Activated CD4-positive, alpha-beta memory T cell treated with anti-CD3 and anti-CD28 coated beads, Interleukin-2, amount 10 ng/mL, durations not matched to agents 7 days and 5 days (primary cell): ENCODE data around the gene RAB32. TPM values are rescaled to one million over a fixed set of nuclear protein-coding genes. Genes with fewer than 3 reads are reported as not detected.
"Not testable (repeated sequence)": the region's sequence is repeated elsewhere in the genome, so short reads cannot be mapped to it uniquely, and the experiment has no call there.

ENCODE experiments used
- CTCF ChIA-PET: fragments of 350-600 bp; sonication (Branson Sonifier 250); formaldehyde crosslinking; loops from one replicate; lab custom pipeline; 2021; ENCODE audit warnings: antibody characterized with exemption, inconsistent platforms; lab: Charles Lee
- POLR2A ChIA-PET: fragments of 350-600 bp; sonication (Branson Sonifier 250); formaldehyde crosslinking; loops from one replicate; lab custom pipeline; 2021; ENCODE audit warnings: antibody characterized with exemption; lab: Charles Lee
- DNase-seq: peaks from one replicate; pipeline ENCODE4 v3.0.0-alpha.2; 2020
- H3K27ac Mint-ChIP-seq: one replicate; pipeline ENCODE4 v1.8.0; 2021; ENCODE audit warnings: mild to moderate bottlenecking, mixed read lengths
- H3K27me3 Mint-ChIP-seq: one replicate; pipeline ENCODE4 v1.8.0; 2021; ENCODE audit warnings: mixed read lengths
- H3K36me3 Mint-ChIP-seq: one replicate; pipeline ENCODE4 v1.8.0; 2021; ENCODE audit warnings: low read depth, mixed read lengths
- H3K4me1 Mint-ChIP-seq: one replicate; pipeline ENCODE4 v1.8.0; 2021; ENCODE audit warnings: mixed read lengths
- H3K4me3 Mint-ChIP-seq: one replicate; pipeline ENCODE4 v1.8.0; 2021; ENCODE audit warnings: mild to moderate bottlenecking, mixed read lengths
- H3K9me3 Mint-ChIP-seq: one replicate; pipeline ENCODE4 v1.8.0; 2021; ENCODE audit warnings: mixed read lengths
- total RNA-seq, 2 experiments: library from RNA; stranded (reverse); gene quantifications; one replicate each; pipeline ENCODE4 v1.2.3, GENCODE V29; 2021

The RAB32 gene
- total RNA-seq, 2 experiments from 2014 or later: 0.30 TPM; not detected in 1

DNA sequence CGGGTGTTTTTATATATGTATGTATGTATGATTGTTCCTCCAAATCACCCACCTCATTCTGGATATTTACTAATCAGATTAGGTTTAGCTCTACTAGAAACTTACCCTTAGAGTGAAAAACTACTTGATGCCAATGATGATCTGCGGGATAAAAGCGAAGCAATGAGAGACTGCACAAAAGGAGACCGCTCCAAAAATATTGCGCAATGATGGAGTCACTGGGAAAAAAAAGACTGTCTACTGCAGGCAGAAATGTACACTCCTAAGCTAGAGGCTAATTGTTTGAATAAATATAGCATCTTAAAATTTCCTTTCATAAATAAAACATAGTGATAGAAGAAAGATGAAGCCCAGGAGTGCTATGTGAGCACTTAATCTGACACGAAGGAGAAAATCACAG, 7.3 kb downstream of the RAB32 start:
- ChIA-PET POLR2A (no interaction called here), CTCF (no interaction called here)
- H3K27ac Mint-ChIP-seq: no peak overlapping the region
- peaks cover under 1% of the 10 kb centered on the region for H3K27me3 Mint-ChIP-seq
- H3K9me3 Mint-ChIP-seq: no peaks in the 10 kb centered on the region
- H3K4me1 Mint-ChIP-seq: no peaks in the 10 kb centered on the region
- H3K36me3 Mint-ChIP-seq: no peaks in the 10 kb centered on the region
- no peak for DNase-seq
- no peak overlapping the region for H3K4me3 Mint-ChIP-seq

DNA sequence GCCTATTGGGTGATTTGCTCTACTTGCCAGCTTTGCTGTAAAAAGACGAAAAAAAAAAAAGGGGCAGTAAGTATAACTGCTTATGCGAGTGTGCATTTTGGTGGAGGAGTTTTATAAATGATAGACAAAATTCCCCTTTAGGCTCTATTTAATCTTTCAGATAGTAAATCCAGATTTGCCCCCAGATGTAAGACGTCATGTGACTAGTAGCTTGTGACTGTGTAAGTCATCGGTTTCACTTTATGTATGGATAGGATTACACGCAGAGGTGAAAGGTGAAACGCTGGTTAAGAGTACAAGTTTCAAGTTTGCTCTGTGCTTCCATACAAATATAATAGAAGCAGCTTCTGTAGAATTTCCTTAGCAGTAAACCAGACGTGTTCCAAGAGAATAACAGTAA, 7.9 kb downstream of the RAB32 start:
- Mint-ChIP-seq H3K27ac (no peak overlapping the region), H3K4me1 (no peaks in the 10 kb centered on the region), H3K27me3 (no peaks in the 10 kb centered on the region), H3K9me3 (no peaks in the 10 kb centered on the region), H3K4me3 (no peak overlapping the region), H3K36me3 (no peaks in the 10 kb centered on the region)
- ChIA-PET POLR2A (no interaction called here), CTCF (no interaction called here)
- no peak for DNase-seq

DNA sequence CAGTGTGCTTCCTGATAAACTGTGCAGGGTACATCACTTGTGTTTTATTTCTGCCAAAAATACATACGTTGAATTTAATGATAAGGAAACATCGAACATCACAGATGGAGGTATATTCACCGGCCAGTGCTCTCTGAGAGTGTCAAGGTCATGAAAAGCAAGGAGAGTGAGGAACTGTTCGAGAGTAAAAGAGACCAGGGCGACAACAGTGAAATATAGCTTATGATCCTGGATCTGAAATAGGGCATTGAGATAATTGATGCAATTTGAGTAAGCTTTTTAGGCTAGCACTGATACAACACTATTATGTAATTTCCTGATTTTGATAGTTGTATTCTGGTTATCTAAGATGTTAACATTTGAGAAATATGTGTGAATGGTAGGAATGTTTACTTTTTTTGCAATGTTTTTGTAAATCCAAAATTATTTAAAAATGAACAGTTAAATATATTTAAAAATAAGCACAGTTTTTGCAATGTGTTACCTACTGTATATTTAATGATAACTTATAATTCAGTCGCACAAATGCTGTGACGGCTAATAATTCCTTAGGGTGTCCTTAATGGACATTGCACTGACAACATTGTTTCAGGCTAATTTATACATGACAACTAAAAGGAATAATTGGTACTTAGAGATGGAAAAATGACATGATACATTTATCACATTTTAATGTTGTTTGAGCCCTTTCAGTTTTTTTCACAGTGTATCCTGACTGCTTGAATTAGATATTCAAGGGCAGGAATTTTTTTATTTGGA, 9.9 kb downstream of the RAB32 start:
- H3K4me3 Mint-ChIP-seq: no peak overlapping the region
- H3K36me3 Mint-ChIP-seq: no peaks in the 10 kb centered on the region
- ChIA-PET CTCF (no interaction called here), POLR2A (no interaction called here)
- no peaks in the 10 kb centered on the region for H3K4me1 Mint-ChIP-seq
- DNase-seq: no peak
- no peak overlapping the region for H3K27ac Mint-ChIP-seq
- no peaks in the 10 kb centered on the region for H3K9me3 Mint-ChIP-seq
- H3K27me3 Mint-ChIP-seq: no peaks in the 10 kb centered on the region

DNA sequence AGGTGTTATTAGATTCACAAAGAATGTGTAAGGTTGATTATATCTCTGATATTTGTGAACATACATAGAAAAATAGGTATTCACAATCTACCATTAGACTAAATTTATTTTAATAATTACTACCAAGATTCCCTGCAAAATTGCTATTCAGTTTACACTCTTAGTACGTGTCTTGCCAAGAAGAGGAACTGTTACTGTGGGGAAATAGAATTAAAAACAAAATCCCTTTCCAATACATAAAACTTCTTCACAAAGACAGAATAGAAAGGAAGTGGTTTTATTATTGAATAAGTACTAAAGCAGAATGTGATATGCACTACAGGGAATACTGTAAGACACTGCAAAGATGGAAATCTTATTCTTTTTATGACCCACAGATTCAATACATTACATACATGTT, 17.0 kb downstream of the RAB32 start:
- H3K36me3 Mint-ChIP-seq: no peaks in the 10 kb centered on the region
- ChIA-PET POLR2A (no interaction called here), CTCF (no interaction called here)
- no peak overlapping the region for H3K27ac Mint-ChIP-seq
- H3K9me3 Mint-ChIP-seq: no peaks in the 10 kb centered on the region
- H3K27me3 Mint-ChIP-seq: no peaks in the 10 kb centered on the region
- no peak for DNase-seq
- H3K4me1 Mint-ChIP-seq: no peaks in the 10 kb centered on the region
- no peak overlapping the region for H3K4me3 Mint-ChIP-seq

DNA sequence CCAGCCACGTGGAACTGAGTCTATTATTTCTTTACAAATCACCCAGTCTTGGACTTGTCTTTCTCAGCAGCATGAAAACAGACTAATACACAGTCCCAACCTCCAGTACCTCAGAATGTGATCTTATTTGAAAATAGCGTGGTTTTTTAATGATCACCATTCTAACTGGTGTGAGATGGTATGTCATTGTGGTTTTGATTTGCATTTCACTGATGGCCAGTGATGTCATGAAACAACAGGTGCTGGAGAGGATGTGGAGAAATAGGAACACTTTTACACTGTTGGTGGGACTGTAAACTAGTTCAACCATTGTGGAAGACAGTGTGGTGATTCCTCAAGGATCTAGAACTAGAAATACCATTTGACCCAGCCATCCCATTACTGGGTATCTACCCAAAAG, 23.0 kb downstream of the RAB32 start:
- DNase-seq, CTCF ChIA-PET, H3K36me3 Mint-ChIP-seq, H3K4me3 Mint-ChIP-seq, H3K27me3 Mint-ChIP-seq, H3K4me1 Mint-ChIP-seq, POLR2A ChIA-PET, H3K9me3 Mint-ChIP-seq, H3K27ac Mint-ChIP-seq: not testable (repeated sequence)

DNA sequence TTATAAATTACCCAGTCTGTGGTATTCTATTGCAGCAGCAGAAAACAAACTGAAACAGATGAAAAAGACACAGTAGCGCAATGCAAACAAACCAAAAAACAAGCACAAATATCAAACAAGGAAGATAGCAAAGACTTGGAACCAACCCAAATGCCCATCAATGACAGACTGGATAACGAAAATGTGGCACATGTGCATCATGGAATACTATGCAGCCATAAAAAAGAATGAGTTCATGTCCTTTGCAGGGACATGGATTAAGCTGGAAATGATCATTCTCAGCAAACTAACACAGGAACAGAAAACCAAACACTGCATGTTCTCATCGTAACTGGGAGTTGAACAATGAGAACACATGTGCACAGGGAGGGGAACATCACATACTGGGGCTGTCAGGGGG, 25.0 kb downstream of the RAB32 start:
- H3K4me1 Mint-ChIP-seq, H3K9me3 Mint-ChIP-seq, H3K27ac Mint-ChIP-seq, POLR2A ChIA-PET, H3K36me3 Mint-ChIP-seq, H3K27me3 Mint-ChIP-seq, CTCF ChIA-PET, DNase-seq, H3K4me3 Mint-ChIP-seq: not testable (repeated sequence)

DNA sequence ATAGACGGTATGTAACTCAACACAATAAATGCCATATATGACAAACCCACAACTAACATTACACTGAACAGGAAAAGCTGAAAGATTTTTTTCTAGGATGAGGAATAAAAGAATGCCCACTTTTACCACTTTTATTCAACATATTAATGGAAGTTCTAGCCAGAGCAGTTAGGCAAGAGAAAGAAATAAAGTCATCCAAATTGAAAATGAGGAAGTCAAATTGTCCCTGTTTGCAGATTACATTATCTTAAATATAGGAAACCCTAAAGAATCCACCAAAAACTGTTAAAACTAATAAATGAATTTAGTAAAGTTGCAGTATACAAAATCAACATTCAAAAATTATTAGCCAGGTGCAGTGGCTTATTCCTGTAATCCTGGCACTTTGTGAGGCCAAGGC, 30.6 kb downstream of the RAB32 start:
- Mint-ChIP-seq H3K4me3 (no peak overlapping the region), H3K9me3 (peaks cover 5% of the 10 kb centered on the region), H3K27ac (no peak overlapping the region), H3K36me3 (no peaks in the 10 kb centered on the region), H3K27me3 (no peaks in the 10 kb centered on the region), H3K4me1 (no peaks in the 10 kb centered on the region)
- no peak for DNase-seq
- POLR2A ChIA-PET: no interaction called here
- CTCF ChIA-PET: no interaction called here

DNA sequence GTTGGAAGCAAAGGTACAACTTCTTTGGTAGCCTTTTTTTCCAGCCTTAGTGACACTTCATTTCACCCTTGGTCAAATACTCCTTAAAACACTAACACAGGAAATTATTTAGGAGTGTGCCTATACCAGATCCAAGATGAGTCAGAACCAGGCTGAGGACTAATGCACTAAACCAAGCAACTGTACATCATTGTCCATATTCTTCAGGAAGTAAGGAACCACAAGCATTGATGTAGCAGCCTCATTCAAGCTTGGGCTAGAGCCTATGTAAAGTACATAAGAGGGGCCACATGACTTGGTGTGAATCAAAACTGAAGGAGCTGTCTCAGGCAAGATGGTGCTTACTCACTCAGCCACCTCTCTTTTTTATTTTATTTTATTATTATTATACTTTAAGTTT, 34.4 kb downstream of the RAB32 start:
- H3K27ac Mint-ChIP-seq: no peak overlapping the region
- H3K4me1 Mint-ChIP-seq: no peaks in the 10 kb centered on the region
- no peak for DNase-seq
- no peaks in the 10 kb centered on the region for H3K36me3 Mint-ChIP-seq
- POLR2A ChIA-PET: no interaction called here
- no peak overlapping the region for H3K4me3 Mint-ChIP-seq
- CTCF ChIA-PET: no interaction called here
- H3K9me3 Mint-ChIP-seq: no peaks in the 10 kb centered on the region
- no peaks in the 10 kb centered on the region for H3K27me3 Mint-ChIP-seq

DNA sequence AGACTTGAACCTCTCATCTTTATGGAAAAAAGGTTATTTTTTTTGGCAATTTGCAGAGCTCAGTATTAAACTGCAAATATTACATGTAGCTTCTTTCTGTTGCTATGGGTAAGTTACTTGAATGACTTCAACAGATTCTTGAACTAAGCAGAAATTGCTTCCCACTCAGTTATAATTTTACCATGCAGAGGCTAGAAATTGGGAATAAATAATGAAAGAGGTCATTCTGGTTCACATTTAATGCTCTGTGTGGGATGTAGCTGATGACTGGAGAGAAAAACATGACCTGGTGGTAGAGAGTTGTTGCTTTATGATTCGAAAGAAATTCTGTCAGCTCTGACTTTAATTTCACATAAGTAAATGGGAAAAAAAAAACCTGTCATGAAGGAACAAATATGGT, 38.3 kb downstream of the RAB32 start:
- no peak for DNase-seq
- H3K4me3 Mint-ChIP-seq: no peak overlapping the region
- no peaks in the 10 kb centered on the region for H3K9me3 Mint-ChIP-seq
- H3K36me3 Mint-ChIP-seq: no peaks in the 10 kb centered on the region
- H3K27me3 Mint-ChIP-seq: no peaks in the 10 kb centered on the region
- ChIA-PET POLR2A (no interaction called here), CTCF (no interaction called here)
- no peak overlapping the region for H3K27ac Mint-ChIP-seq
- H3K4me1 Mint-ChIP-seq: no peaks in the 10 kb centered on the region

DNA sequence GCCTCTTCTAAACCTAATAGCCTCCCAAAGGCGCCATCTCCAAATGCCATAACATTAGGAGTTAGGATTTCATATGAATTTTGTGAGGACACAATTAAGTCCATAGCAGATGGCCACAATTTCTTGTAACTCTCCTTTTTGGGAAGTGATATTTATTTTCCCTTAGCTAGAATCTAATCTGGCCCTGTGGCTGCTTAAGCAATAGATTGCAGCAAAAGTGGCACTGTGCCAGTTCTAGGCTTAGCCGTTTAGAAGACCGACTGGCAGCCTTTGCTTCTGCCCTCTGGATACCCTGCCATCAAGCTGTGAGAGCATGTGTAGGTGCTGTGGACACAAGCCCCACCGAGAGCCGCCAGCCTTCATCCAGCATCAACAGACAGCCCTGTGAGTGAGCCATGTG, 39.2 kb downstream of the RAB32 start:
- H3K4me1 Mint-ChIP-seq: no peaks in the 10 kb centered on the region
- no peaks in the 10 kb centered on the region for H3K36me3 Mint-ChIP-seq
- no peaks in the 10 kb centered on the region for H3K9me3 Mint-ChIP-seq
- CTCF ChIA-PET: no interaction called here
- no peak overlapping the region for H3K27ac Mint-ChIP-seq
- no peak for DNase-seq
- no peak overlapping the region for H3K4me3 Mint-ChIP-seq
- POLR2A ChIA-PET: no interaction called here
- H3K27me3 Mint-ChIP-seq: no peaks in the 10 kb centered on the region

GRCh38 chr6:146583966-146584365, 40.3 kb downstream of the RAB32 start:
- DNase-seq: no peak
- no peaks in the 10 kb centered on the region for H3K4me1 Mint-ChIP-seq
- no peaks in the 10 kb centered on the region for H3K27me3 Mint-ChIP-seq
- H3K9me3 Mint-ChIP-seq: no peaks in the 10 kb centered on the region
- H3K27ac Mint-ChIP-seq: no peak overlapping the region
- ChIA-PET POLR2A (no interaction called here), CTCF (no interaction called here)
- H3K4me3 Mint-ChIP-seq: no peak overlapping the region
- H3K36me3 Mint-ChIP-seq: no peaks in the 10 kb centered on the region

GRCh38 chr6:146587459-146587858, 43.8 kb downstream of the RAB32 start:
- no peaks in the 10 kb centered on the region for H3K27me3 Mint-ChIP-seq
- no peak overlapping the region for H3K4me3 Mint-ChIP-seq
- POLR2A ChIA-PET: no interaction called here

DNA sequence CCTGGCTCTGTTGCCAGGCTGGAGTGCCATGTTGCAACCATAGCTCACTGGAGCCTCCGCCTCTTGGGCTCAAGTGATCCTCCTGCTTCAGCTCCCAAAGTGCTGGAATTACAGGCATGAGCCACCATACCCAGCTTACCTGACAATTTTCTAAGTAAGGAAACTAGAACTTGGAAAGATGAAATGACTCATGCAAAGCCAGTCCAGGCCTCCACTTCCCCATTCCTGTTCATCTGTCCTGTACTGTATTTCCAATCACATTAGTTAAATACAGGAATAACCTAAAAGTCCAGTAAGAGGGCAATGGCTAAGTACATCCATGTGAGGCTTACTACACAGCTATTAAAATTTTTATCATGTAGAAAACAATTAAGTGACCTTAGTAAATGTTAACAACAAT, 46.9 kb downstream of the RAB32 start:
- Mint-ChIP-seq H3K27ac (no peak overlapping the region), H3K4me3 (no peak overlapping the region), H3K36me3 (no peaks in the 10 kb centered on the region), H3K27me3 (no peaks in the 10 kb centered on the region), H3K9me3 (no peaks in the 10 kb centered on the region), H3K4me1 (no peaks in the 10 kb centered on the region)
- DNase-seq: no peak
- ChIA-PET CTCF (no interaction called here), POLR2A (no interaction called here)

More at GRCh38 chr6:146587459-146587858, 43.8 kb downstream of the RAB32 start:
- Mint-ChIP-seq H3K9me3 (no peaks in the 10 kb centered on the region), H3K27ac (no peak overlapping the region), H3K4me1 (no peaks in the 10 kb centered on the region), H3K36me3 (no peaks in the 10 kb centered on the region)
- no peak for DNase-seq
- CTCF ChIA-PET: no interaction called here

DNA sequence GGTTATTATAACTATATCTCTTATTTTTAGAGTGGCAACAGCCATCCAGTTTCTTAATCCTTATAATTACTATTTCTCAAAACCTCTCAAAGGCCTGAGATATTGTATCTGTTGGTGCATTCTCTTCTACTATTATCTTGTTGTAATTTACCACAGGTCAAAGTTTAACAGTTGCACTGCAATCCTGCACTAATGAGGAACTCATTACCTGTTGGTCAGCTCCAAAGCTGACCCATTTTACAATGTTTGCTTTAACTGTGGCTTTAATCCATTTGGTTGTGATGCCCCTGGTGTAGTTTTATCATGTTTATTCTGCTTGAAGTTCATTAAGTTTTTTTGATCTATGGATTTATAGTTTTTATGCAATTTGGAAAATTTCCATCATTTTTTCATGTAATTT, 48.8 kb downstream of the RAB32 start:
- ChIA-PET CTCF (no interaction called here), POLR2A (no interaction called here)
- H3K9me3 Mint-ChIP-seq: no peaks in the 10 kb centered on the region
- no peaks in the 10 kb centered on the region for H3K36me3 Mint-ChIP-seq
- H3K4me3 Mint-ChIP-seq: no peak overlapping the region
- H3K27me3 Mint-ChIP-seq: no peaks in the 10 kb centered on the region
- no peak overlapping the region for H3K27ac Mint-ChIP-seq
- no peaks in the 10 kb centered on the region for H3K4me1 Mint-ChIP-seq
- DNase-seq: no peak
